HEK293 (cell line): ENCODE measurements around the gene CLEC16A.

Source experiments
- CTCF ChIA-PET: fragments of 350-600 bp; formaldehyde crosslinking; extraction: SDS; loops from one replicate; lab custom pipeline; 2021; ENCODE audit warnings: antibody characterized with exemption; lab: Yijun Ruan, JAX
- POLR2A ChIA-PET: fragments of 300-600 bp; formaldehyde crosslinking; extraction: SDS; loops from one replicate; lab custom pipeline; 2020; ENCODE audit warnings: antibody characterized with exemption, inconsistent platforms; lab: Yijun Ruan, JAX
- H3K27ac ChIP-seq: fragments of 200-500 bp; sonication (Bioruptor generic); 2 replicates; pipeline ENCODE4 v1.5.1; 2014; ENCODE audit warnings: low read depth, low read length, control low read depth, inconsistent platforms; ENCODE audit errors: extremely low read depth
- H3K36me3 ChIP-seq, 2 experiments: fragments of 200-500 bp in 1 of 2; sonication (Bioruptor generic) in 1 of 2; 1 replicate in 1 of 2; 2 replicates in 1 of 2; pipeline ENCODE4 v1.5.1; 2014 to 2017; ENCODE audit warnings: inconsistent platforms in 2 of 2, low read length in 2 of 2; ENCODE audit not compliant: control insufficient read depth in 2 of 2, insufficient read depth in 1 of 2
- H3K4me1 ChIP-seq: fragments of 200-500 bp; sonication (Bioruptor generic); 2 replicates; pipeline ENCODE4 v1.5.1; 2014; ENCODE audit warnings: mild to moderate bottlenecking, low read length, inconsistent platforms; ENCODE audit not compliant: control insufficient read depth, insufficient read depth
- H3K4me3 ChIP-seq: 2 replicates; pipeline ENCODE4 v1.5.1; 2011; ENCODE audit warnings: low read depth, mild to moderate bottlenecking, control low read depth, low read length, moderate library complexity
- H3K9me3 ChIP-seq: fragments of 200-500 bp; sonication (Bioruptor generic); 2 replicates; pipeline ENCODE4 v1.5.1; 2014; ENCODE audit warnings: low read depth, low read length, inconsistent platforms; ENCODE audit not compliant: control insufficient read depth, insufficient read depth
- BCL11B ChIP-seq: fragments of 450-650 bp; formaldehyde crosslinking; IDR thresholded peaks from 2 replicates; pipeline ENCODE4 v1.5.1; 2016; ENCODE audit warnings: low read depth, missing biosample characterization, missing genetic modification characterization
- KLF7 ChIP-seq: fragments of 450-650 bp; formaldehyde crosslinking; IDR thresholded peaks from 2 replicates; pipeline ENCODE4 v1.5.1; 2016; ENCODE audit warnings: missing biosample characterization, missing genetic modification characterization, borderline replicate concordance
- TSHZ1 ChIP-seq: fragments of 450-650 bp; formaldehyde crosslinking; IDR thresholded peaks from 2 replicates; pipeline ENCODE4 v1.5.1; 2016; ENCODE audit warnings: missing biosample characterization, missing genetic modification characterization, borderline replicate concordance
- YY1 ChIP-seq: fragments of 450-650 bp; formaldehyde crosslinking; IDR thresholded peaks from 2 replicates; pipeline ENCODE4 v1.5.1; 2018; ENCODE audit warnings: missing biosample characterization, missing genetic modification characterization
- ZBTB17 ChIP-seq: fragments of 450-650 bp; formaldehyde crosslinking; IDR thresholded peaks from 2 replicates; pipeline ENCODE4 v1.5.1; 2016; ENCODE audit warnings: missing biosample characterization, missing genetic modification characterization
- ZBTB6 ChIP-seq: fragments of 450-650 bp; formaldehyde crosslinking; IDR thresholded peaks from 2 replicates; pipeline ENCODE4 v1.5.1; 2017; ENCODE audit warnings: missing biosample characterization, missing genetic modification characterization
- ZEB2 ChIP-seq: fragments of 450-650 bp; formaldehyde crosslinking; IDR thresholded peaks from 2 replicates; pipeline ENCODE4 v1.5.1; 2016; ENCODE audit warnings: missing biosample characterization, missing genetic modification characterization
- ZNF146 ChIP-seq: fragments of 450-650 bp; formaldehyde crosslinking; IDR thresholded peaks from 2 replicates; pipeline ENCODE4 v1.5.1; 2016; ENCODE audit warnings: missing biosample characterization, missing genetic modification characterization
- ZNF280C ChIP-seq: fragments of 450-650 bp; formaldehyde crosslinking; IDR thresholded peaks from 2 replicates; pipeline ENCODE4 v1.5.1; 2016; ENCODE audit warnings: missing biosample characterization, missing genetic modification characterization
- ZNF37A ChIP-seq: fragments of 450-650 bp; IDR thresholded peaks from 2 replicates; pipeline ENCODE4 v1.5.1; 2018; ENCODE audit warnings: missing biosample characterization, missing genetic modification characterization
- ZNF501 ChIP-seq: fragments of 450-650 bp; formaldehyde crosslinking; IDR thresholded peaks from 2 replicates; pipeline ENCODE4 v1.5.1; 2016; ENCODE audit warnings: missing biosample characterization, missing genetic modification characterization
- ZNF510 ChIP-seq: fragments of 450-650 bp; formaldehyde crosslinking; IDR thresholded peaks from 2 replicates; pipeline ENCODE4 v1.5.1; 2018; ENCODE audit warnings: mild to moderate bottlenecking, missing genetic modification characterization, missing biosample characterization; ENCODE audit not compliant: insufficient replicate concordance
- ZNF521 ChIP-seq: fragments of 450-650 bp; formaldehyde crosslinking; IDR thresholded peaks from 2 replicates; pipeline ENCODE4 v1.5.1; 2017; ENCODE audit warnings: missing biosample characterization, mild to moderate bottlenecking, missing genetic modification characterization
- ZNF560 ChIP-seq: fragments of 450-650 bp; formaldehyde crosslinking; IDR thresholded peaks from 2 replicates; pipeline ENCODE4 v1.5.1; 2017; ENCODE audit warnings: missing biosample characterization, missing genetic modification characterization, borderline replicate concordance
- ZNF580 ChIP-seq: fragments of 450-650 bp; formaldehyde crosslinking; IDR thresholded peaks from 2 replicates; pipeline ENCODE4 v1.5.1; 2016; ENCODE audit warnings: missing biosample characterization, missing genetic modification characterization
- ZNF76 ChIP-seq: fragments of 450-650 bp; formaldehyde crosslinking; IDR thresholded peaks from 2 replicates; pipeline ENCODE4; 2016; ENCODE audit warnings: low read depth, missing biosample characterization, missing genetic modification characterization, borderline replicate concordance

The CLEC16A gene

GRCh38 chr16:10933865-10934264 is 10.5 kb upstream of the CLEC16A start (continued):
- TF ChIP-seq BCL11B (no peak), ZNF560 (no peak)

GRCh38 chr16:10934325-10935107 is 9.8 kb upstream of the CLEC16A start:
- POLR2A ChIA-PET = no interaction called here
- H3K4me1 ChIP-seq = no peaks in the 10 kb centered on the region
- TF ChIP-seq YY1 (tag by site-specific recombination) = no peak
- TF ChIP-seq TSHZ1 = no peak
- no peak for TF ChIP-seq ZNF501
- TF ChIP-seq ZNF37A (tag by site-specific recombination) = no peak
- no peak for TF ChIP-seq ZEB2
- no peak for TF ChIP-seq ZNF76 (tag by site-specific recombination)
- TF ChIP-seq ZNF580 = no peak
- TF ChIP-seq ZNF521 (tag by site-specific recombination) = no peak
- TF ChIP-seq ZNF280C = no peak
- no peak for TF ChIP-seq ZBTB6 (tag by site-specific recombination)
- TF ChIP-seq ZBTB17 (tag by site-specific recombination) = no peak
- no peak for TF ChIP-seq ZNF146 (tag by site-specific recombination)
- TF ChIP-seq ZNF510 (tag by site-specific recombination) = no peak
- TF ChIP-seq KLF7 (tag by site-specific recombination) = no peak
- TF ChIP-seq, all 188 proteins: peak for 0
- Histone ChIP-seq H3K9me3 (no peaks in the 10 kb centered on the region), H3K27ac (no peak overlapping the region), H3K36me3 (peaks cover 0 to 61% of the 10 kb centered on the region in 2 experiments; a peak in 2 of 3 replicates), H3K4me3 (no peak overlapping the region)
- CTCF ChIA-PET = no interaction called here
